Hypothalamus (tissue), 51 donors: Measurements from ENCODE around the gene ADTRP.

Experiments used
- DNase-seq, 51 donors: peaks; one replicate each; lab custom pipeline; 2025; lab: John Stamatoyannopoulos, UW

Gene ADTRP

GRCh38 chr6:11775791-11776409 lies 2.7 kb downstream of the ADTRP start:
- DNase-seq: no peak

- DNase-seq: no peak
These were observed 4.2 kb downstream of the ADTRP start for GRCh38 chr6:11774426-11774825.

DNA sequence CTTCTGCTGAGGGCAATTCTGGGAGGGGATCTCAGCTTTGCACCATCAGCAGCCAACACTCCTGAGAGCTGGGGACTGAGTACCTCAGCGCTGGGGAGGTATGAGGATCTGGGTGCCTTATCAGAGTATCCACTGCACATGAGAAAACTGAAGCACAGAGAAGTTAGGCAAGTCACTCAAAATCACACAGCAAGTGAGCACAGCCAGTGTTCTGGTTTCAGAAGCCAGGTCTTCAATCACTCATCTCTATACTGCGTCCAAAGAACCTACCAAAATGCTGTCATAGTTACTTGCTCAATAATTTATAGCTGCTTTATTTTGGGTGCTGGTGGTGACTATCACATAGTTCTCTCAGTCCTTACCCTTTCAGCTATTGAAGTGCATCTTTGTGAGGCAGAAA lies 5.0 kb downstream of the ADTRP start:
- no peak for DNase-seq

GRCh38 chr6:11773013-11773412 lies 5.6 kb downstream of the ADTRP start:
- DNase-seq: no peak

- peak in 1 of 51 donors; percentile 9 for DNase-seq
These were observed 6.3 kb downstream of the ADTRP start for GRCh38 chr6:11772109-11772825.

DNA sequence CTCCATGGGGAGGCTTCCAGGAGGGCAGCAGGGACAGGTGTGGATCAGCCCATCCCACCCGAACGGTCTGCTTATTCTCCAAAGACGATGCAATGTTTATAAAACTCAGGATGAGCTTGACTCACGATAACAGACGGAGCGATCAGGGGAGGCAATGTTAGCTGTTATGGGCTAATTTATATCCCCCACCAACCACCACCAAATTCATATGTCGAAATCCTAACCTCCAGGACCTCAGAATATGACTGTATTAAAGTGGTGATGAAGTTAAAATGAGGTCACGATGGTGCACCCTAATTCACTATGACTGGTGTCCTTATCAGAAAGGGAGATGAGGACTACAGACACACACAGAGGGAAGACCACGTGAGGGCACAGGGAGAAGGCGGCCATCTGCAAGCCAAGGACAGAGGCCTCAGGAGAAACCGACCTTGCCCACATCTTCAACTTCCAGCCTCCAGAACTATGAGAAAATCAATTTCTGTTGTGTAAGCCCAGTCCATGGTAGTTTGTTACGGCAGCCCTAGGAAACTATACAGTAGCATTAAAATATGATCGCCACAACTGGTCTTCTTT lies 7.0 kb downstream of the ADTRP start:
- DNase-seq: no peak

- peak in 25 of 51 donors; percentile 1 to 31 (median 8) for DNase-seq
These were observed 7.8 kb downstream of the ADTRP start for GRCh38 chr6:11770546-11771466.

DNA sequence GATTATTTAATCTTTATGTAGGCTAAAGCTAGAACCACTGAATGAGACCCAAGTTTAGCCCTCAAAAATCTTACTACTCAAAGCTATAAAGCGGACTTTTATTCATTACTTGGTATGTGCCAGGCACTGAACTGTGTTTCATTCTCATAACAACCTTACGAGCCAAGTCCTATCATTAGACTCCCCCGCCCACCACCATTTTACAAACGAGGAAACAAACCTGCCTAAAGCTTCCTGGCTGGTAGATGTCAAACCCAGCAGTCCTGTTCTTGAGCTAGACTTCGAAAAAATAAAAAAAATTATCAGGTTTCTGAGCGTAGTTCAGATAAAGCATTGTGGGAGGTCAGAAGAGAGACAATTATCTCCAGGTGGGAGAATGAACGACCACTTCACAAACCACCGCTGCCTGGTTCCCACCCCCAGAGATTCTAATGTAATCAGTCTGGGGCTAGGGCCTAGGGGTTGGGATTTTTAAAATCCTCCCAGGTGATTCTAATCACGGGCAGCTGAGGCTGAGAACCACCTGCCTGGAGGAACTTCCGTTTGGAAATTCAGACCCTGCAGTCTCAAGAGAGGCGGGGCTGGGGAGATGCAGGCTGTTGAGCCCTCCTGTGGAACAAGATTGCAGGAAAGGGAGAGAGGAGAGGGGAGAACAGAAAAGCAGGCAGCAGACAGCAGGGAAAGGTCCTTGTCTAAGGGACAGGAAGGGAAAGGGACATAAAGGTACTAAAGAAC lies 8.6 kb downstream of the ADTRP start:
- no peak for DNase-seq

DNA sequence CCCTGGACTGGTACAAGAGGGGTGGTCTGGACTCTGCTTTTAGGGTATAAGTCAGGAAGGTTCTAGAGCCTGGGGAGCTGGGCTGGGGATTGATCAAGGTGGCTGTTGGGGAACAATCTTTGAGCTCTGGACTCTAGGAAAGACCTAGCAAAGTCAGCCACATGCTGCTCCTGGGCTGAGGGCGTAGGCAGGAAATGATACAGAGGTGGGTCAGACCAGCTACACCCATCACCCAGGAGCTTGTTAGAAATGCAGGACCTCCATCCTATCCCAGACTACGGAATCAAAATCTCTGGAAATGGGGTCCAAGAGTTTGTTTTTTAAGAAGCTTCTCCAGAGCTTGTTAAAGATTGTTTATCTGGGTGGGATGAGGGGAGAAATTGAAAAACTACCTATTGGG lies 9.4 kb downstream of the ADTRP start:
- DNase-seq: no peak

DNA sequence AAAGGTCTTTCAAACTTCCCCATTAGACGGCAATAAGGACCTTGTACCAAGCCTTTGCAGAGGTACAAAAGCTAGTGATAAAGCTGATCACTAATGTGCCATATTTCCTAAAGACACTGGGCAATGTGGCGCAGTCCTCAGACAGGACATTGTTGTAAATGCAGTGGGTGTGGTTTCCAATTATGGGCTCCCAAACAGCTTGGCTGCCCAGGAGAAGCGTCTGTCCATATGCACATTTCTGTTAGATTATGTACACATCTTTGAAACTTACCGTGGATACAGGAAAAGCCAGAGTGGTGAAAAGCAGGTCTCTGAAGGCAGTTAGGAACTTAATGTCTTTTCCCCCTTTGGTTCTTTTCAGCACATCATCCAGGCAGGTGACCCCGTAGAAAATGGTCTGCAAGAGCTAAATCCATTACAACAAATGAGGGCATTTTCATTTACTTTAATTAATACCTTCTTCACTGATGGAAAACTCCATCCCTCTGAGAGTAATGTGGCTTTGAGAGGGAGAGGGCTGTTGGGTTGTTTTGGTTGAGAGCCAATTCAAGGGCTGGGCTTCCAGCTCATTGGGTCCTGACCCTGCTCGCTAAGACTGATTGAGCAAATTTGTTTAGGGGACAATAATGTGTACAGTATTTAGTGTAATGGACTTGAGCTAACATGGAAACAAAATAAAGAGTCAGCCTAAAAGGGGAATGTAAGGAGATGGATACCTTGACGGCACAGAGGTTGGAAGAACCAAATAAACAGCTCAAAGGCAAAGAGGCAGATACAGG lies 10.4 kb downstream of the ADTRP start:
- DNase-seq: no peak

GRCh38 chr6:11767458-11767857 lies 11.1 kb downstream of the ADTRP start:
- DNase-seq: no peak

GRCh38 chr6:11766589-11767450 lies 11.8 kb downstream of the ADTRP start:
- DNase-seq: no peak

DNA sequence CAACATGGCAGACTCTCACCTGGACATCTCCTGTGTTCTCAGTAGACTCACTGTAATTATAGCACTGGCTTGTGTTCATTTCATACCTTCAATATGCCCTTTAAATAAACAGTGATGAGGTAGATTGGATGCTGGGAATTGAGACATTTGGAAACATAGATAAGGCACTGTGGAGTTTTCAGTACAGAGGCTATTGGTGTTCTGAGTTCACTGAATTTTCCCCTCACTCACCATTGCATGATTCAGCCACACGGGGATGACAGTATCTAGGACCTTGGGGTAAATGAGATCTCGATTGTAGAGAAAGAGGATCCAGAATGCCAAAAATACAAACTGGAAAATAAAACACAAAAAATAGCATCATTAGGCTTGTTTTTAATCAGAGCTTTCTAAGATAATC lies 12.6 kb downstream of the ADTRP start:
- DNase-seq: no peak

- no peak for DNase-seq
These were observed 14.4 kb downstream of the ADTRP start for GRCh38 chr6:11764250-11764604.

DNA sequence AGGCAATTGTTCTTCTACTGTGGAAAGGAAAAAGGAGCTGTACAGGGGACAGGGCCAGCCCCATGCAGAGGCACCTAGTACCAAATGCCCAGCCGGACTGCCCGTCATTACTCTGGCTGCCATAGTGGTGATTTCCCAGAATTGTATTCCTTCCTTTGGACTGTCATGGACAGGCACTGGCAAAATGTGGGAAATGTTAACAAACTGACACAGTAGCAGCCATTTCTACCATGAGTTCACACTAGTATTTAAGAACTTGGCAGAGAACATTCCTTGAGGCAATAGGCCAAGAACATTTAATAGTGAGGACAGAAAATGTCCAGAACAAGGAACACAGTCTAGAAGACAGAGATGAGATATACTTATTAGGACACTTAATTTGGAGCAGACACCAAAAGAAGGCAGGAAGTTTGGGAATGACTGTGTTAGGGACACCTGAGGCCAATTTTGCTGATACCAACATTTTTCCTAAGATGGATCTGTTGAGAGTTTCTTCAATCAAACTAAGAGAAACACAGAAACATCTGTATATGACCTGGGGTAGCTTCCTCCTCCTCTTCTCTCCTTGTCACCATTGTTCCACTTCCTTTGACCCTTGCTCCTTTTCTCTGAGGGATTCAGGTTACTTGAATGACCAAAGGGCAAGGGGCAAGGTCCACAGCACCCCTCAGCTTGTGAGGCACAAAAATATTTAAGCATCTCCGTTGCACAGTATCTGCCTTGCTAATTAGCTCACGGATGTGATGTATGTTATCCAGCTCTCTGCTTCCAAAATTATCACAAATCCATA lies 14.9 kb downstream of the ADTRP start:
- DNase-seq: no peak

DNA sequence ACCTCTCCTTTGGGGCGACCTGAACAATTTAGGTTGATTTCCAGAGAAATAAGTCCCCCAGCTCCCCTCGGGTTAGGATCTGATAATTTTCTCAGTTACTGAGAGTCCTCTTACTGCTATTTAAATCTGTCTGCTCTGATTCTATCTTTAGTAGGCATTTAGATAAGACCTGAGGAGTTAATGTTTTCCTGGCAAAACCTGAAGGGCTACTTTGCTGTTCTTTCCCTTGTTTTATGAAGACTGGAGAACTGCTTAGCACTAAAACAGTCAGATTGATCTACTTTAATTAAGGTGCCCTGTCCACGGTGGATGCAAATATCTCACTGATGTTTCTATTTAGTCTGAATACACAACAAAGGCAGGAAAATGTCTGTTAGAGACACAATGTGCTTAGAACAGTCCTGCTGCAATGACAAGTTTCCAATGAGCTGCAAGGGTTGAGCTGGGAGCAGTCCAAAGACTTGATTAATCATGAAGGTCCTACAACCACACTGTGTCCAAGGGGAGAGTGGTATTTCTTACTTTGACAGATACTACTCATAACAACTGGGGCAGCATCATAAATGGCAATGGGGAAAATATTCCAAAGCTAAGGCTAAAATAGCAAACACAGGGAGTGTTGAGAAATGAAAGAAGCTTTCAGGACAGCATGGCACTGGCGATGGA lies 15.7 kb downstream of the ADTRP start:
- DNase-seq: no peak
